ELF-1 (cell line): ENCODE results near the gene IGDCC3.
"Not testable (repeated sequence)": the region's sequence is repeated elsewhere in the genome, so short reads cannot be mapped to it uniquely, and the experiment has no call there.

Experiments
- DNase-seq: peaks from one replicate; pipeline ENCODE4 v3.0.0-alpha.2; 2016; ENCODE audit warnings: low read depth, low spot score

IGDCC3 gene

DNA sequence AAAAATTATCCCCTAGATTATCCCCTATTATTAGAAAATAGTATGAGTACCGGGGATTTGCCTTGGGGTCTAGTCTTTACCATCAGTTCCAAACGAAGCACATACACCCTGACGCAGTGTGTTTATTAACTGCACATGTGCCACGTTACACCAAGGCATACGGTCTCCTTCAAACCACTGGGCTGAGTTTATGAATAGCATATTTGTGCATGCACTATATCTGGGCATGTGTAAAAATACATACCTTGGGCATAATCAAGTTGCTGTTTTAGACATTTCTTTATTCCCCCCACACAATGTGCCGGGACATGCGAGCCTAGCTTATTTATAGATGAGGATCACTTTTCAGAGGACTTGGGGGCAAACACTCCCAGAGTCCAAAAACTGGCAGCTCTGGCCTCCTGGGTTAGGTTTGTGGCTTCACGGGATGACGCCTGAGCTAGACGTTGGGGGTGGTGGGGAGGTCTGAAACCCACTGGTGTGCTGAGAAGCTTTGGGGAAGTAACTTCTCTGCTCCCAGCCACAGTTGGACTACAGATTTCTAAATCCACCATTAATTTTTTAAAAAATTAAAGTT, 28.7 kb upstream of the IGDCC3 start:
- DNase-seq: no peak

DNA sequence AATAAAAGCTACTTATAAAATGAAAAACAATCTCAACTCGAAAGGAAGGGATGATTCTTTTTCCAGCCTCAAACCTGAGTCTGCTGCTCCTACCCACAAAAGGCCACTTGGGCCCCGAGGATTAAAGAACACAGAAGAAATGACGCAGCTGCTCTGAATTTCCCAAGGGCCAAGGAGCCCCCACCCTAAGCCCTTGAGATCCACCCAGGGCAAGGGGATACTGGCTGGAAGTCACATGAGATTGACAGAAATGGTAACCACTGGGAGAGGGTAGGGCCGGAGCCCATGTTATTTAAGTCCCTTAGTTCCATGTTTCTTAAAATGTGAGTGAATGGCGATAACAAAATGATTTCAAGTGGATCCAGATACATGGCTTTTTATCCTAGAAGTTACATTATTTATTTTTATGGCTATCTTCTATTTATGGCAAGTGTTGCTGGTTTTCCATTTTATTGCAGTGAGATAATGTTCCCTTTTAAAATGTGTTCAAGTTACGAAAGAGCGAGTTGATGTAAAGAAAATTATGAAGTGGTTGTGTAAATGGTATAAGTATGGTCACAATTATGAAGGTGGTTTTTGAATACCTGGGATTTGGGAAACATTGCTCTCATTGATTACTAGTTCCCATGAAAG, 28.1 kb upstream of the IGDCC3 start:
- no peak for DNase-seq

DNA sequence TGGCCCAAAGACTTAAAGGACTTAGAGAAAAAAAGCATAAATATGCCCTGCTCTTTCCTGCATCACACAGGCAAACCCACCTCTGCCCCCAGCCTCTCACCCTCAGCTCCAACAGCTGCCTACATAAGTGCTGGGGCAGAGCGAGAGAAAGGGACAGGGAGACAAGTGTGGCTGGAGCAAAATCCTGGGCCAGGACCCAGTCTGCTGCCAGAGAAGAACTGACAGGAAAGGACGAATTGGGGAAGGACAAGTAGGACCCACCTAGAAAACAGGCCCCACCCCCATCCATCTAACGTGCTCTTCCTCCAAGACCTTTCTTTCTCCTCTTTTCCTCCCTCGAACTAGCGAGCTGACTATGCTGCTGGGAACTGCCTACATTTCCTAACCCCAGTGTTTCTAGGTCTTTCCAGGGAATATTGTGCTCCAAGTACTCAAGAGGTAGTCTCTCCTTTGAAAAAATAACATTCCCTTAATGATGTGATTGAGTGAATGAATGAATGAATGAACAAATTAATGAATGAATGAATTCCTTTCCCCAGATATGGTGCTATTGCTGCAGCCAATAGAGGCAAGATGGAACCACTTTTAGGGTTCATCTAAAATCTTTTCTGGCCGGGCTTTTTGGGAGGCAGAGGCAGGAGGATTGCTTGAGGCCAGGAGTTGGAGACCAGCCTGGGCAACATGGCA, 26.5 kb upstream of the IGDCC3 start:
- peak; percentile 52 for DNase-seq

DNA sequence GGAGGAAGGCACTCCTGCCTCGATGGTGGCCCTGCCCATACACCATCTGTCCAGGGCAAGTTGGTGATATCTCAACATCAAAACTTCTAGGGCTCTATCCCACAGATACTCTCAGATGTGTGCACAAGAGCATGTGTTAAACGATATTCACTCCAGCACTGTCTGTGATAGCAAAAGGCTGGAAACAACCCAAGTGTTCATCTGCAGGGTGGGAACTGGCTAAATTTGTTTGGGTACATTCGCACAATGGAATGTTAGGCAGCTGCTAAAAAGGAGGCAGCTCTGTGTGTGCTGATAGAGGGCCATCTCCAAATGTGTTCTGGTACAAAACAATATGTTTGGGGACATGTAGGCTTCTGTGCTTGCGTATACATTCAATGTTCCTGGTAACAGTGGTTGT, 25.2 kb upstream of the IGDCC3 start:
- DNase-seq: no peak

DNA sequence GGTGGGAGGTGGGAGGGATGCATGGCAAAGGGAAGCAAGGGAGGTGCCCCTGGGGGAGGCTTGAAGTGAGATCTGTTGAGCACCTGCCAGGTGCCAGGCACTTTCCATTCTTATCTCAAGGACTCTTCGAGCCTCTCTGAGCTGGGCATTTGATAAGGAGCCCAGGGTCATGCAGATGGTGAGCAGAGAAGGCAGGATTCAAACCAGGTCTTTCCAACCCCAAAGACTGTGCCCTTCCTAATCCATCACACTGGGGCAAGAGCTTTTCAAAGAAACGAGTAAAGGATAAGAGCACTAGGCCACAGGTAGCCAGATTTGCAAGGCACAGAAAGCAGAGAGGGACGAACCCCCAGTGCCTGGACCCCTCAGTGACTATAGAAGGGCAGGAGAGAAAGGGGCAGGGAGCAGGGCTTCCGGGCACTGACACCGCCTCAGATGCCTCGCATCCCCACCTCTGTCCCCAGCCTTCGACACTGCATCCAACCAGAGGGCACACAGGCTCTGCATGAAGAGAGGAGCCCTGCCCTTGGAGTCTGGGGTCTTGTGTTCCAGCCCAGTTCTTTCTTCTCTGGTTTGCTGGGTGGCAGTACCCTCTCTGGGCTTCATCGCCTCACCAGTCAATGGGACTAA, 23.9 kb upstream of the IGDCC3 start:
- DNase-seq: no peak

DNA sequence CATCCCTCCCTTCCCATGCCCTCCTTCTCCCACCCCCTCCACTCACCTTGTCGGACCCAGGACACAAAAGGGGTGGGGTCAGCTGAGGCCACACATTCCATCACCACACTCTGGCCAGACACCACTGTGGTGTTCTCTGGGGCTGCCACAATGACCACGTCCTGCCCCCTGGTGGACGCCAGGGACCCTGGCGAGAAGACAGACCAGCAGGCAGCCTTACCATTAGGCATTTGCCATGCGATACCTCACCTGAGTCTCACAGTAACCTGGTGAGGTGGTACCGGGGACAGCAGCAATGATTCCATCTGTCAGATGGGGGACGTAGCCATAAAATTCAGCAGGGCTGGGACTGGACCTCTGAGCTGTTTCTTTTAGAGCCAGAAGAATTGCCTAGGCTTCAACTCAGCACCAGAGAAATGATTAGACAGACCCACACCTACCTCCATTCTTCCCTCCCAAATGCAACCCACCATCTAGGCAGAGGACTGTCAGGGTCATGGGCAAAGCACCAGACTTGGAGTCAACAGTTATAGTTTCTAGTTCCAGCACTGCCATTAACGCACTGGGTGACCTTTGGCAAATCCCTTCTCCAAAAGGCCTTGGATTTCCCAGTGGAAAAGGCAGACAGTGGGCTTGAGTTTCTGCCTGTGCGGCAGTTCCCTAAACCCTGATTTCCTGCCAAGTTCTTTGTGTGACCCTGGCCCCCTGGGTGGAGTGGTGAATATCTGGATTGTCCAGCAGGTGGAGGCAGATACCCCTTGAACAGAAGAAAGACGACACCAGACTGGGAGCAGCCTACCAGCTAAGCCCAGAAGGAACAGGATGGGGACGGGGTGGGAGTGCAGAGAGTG, 23.2 kb upstream of the IGDCC3 start:
- peak; percentile 94 for DNase-seq

DNA sequence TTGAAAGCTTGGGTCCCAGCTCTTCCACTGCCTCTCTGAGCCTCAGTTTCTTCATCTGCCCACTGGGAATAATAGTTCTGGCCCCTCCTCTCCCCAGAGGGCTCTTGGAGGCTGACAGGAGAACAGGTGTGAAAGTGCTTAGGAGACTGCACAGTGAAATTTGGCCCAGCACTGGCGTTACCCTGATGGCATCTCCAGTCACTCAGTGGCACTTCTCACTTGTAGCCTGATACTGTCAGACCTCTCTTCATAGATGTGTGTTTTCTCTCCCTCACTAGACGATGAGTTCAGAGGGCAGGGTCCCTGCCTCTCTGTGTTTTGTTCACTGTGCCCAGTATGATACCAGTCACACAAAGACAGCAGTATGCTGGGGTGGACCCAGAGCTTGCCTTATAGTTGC, 22.2 kb upstream of the IGDCC3 start:
- DNase-seq: no peak

DNA sequence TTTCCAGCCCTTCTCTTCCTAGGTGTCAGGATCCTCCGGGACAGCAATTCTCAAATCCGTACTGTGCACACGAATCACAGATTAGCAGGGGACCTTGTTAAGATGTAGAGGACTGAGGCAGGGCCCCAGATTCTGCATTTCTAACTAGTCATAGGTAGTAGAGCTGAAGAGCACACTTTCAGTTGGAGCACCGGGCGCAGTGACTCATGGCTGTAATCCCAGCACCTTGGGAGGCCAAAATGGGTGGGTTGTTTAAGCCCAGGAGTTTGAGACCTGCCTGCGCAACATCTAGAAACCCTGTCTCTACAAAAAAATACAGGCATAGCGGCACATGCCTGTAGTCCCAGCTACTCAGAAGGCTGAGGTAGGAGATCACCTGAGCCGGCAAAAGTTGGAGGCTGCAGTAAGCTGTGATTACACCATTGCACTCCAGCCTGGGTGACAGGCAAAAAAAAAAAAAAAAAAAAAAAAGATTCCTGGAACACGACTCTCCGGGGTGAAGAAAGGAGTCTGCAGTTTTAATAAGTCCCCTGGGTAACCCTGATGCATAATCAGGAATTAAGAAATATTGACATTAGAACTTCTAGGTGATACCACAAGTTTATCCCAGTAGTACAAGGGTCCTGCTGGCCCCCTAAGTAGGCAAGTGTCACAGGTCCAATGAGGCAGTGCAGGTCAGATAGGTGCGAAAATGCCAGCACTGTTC, 21.4 kb upstream of the IGDCC3 start:
- DNase-seq: no peak

DNA sequence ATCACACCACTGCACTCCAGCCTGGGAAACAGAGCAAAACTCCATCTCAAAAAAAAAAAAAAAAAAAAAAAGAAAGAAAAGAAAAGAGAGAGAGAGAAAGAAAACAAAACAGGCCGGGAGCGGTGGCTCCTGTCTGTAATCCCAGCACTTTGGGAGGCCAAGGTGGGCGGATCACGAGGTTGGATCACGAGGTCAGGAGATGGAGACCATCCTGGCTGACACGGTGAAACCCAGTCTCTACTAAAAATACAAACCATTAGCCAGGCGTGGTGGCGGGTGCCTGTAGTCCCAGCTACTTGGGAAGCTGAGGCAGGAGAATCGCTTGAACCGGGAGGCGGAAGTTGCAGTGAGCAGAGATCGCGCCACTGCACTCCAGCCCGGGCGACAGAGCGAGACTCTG, 20.7 kb upstream of the IGDCC3 start:
- DNase-seq: not testable (repeated sequence)

DNA sequence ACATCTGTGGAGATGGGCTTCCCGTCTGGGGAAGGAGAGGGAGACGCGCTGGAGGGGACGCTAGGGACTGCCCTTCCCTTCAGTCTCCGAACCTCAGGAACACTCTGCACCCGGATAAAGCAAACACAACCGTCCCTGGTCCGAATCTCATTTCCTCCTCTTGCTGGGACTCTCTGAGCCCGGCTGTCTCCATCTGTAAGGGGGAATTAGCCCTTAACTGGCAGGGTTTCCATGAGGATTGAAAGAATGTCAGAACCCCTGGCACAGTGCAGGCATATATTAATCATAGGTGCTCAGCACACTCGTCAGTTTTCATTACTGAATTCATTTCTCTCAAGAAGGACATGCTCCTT, 19.1 kb upstream of the IGDCC3 start:
- DNase-seq: no peak

DNA sequence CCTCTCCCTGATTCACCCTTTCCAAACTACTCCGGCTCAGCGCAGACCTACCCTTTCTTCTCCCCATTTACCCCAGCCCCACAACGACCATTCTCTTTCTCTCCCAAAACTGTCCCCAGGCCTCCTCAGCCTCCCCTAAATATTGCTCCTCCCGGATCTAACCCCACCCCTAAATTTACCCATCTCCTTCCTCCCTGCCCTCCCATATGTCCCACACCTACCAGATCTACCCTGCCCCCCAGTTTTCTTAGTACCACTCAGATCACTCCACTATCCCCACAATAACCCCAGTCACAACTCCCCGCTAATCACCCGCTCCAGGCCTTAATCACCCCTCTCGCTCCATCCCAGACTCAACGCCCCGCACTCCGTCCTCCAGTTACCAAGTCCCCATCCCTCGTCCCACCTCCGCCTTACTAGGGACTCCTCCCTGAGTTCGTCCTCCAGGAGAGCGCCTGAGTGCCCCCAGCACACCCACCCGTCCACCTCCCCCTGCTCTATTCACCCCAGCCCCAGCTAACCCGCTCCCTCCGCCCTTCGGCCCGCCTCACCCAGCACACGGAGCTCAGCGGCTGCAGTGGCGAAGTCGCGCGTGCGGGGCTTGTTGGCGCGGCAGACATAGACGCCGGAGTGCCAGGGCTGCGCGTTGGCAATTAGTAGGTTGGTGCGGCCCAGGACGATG, 18.6 kb upstream of the IGDCC3 start:
- no peak for DNase-seq

DNA sequence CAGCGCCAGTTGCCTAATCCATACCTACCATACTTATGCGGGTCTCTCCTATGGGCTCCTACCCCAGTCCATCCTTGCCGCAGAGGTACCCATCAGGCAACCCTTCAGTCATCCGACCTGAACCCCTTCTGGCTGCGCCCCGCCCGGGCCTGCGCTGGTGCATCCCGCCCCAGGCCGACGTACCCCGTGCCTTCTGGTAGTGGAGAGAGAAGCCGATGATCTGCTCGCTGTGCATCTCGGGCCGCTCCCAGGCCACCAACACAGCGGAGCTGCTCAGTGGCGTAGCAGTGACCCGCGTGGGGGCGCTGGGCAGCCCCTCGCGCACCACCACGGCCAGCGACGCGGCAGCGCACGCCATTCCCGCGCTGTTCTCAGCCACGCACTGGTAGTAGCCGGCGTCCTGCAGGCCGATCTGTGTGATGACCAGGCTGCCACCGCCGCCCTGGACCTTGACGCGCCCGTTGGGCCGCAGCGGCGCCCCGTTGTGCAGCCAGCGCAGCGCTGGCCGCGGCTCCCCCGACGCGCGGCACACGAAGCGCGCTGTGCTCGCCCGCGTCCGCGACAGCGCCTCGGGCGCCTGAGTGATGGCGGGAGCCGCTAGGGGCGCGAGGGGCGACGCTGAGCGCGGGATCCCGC, 17.9 kb upstream of the IGDCC3 start:
- no peak for DNase-seq

DNA sequence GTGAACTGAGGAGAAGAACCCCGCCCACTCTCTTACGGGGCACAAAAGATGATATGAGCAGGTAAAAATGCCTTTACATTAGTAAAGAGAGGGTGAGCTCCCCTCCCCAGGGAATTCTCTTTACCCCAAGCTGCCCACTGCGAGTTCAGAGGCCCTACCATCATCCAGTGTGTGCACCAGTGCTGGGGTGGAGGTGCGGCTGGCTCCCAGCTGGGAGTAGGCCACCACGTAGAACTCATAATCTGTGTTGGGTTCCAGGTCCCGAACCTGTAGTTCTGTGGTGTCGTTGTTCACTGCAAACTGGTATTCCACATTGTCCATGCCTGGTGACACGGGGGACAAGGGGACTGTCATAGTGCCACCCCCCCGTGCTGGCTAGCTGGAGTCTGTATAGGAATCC, 17.1 kb upstream of the IGDCC3 start:
- DNase-seq: no peak

DNA sequence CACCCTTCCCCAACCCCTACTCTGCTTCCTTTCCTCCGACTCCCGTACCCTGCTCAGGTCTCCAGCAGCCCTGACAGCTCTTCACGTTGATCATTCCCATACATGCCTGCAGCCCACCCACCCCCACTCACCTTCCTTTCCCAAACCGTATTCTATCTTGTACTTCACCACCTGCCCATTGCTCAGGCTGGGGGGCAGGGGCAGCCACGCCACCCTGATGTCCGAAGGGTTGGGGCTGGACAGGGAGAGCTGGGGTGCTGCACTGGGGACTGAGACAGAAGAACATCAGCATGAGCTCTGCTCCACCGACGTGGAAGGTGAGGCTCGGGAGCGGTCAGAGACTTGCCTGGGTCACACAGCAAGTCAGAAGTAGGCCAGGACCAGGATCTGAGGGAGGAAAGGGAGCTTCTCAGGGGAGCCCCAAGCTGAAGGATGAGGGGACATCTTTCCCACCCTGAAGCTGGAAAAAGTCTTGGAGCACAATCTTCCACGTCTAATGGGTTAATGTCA, 16.5 kb upstream of the IGDCC3 start:
- no peak for DNase-seq

DNA sequence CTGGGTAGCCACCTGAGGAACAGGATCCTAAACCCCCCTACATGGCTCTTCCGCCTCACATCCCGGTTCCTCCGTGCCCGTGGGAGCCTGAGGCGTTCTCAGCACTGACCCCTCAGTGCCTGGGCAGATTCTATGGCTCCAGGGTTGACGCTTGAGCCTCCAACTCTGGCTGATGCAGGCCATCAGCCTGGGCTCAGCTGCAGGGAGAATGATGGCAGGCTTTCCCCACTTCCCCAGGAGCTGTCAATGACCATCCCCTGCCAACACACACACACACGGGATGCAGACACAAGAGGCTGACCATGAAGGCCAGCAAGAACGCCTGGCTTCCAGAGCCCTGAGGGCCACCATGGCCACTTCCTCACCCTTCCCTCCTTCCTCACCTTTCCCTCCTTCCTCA, 15.8 kb upstream of the IGDCC3 start:
- no peak for DNase-seq

DNA sequence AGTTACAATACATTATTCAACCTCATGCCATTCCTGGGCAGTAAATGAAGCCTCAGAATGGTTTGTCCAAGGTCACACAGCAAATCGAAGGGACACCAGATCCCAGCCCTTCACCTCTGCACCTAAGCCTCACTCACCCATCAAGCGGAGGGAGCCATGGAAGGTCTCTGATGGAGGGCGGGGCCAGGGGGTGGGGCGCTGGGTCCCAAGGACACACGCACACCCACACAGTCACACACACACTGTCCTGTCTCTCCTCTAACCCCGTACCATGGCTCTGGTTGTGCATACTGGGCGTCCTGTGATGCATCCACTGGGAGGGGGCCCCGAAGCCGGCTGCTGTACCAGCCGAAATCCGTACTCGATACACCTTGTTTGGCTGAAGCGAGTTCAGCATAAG, 15.3 kb upstream of the IGDCC3 start:
- DNase-seq: no peak

DNA sequence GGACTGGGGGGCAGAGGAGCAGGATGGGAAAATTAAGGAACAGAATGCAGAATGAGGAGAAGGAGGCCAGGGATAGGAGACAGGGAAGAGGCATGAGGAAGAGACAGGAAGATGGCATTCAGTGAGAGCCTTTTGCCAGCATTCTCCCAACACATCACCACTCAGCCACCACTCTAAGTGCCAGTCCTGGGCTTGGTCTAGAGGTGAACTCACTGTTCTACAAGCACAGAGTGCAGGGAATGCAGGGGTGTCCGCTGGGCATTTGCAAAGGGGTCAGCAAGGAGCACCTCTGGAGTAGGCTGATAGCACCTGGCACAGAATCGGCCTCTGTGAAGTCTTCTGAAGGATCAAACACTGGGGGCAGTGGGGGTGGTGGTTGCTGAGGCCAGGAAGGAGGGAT, 14.6 kb upstream of the IGDCC3 start:
- DNase-seq: no peak

DNA sequence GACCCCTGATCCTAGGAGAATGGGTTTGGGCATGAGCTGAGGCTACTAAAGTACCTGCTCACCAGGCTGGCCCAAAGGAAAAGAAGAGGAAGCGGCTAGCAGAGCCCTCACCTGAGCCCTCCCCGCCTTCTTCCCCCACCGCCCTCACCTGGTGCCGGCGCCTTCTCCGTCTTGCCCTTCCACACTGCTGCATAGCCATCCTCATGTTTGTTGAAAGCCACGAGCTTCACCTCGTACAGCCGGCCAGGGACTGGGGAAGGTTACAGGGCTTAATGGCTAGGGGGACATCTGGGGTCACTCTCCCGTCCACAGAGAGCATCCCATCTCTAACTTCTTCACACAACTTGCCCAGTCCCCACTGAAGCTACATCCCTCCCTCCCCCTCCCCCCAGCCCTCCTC, 13.9 kb upstream of the IGDCC3 start:
- no peak for DNase-seq

DNA sequence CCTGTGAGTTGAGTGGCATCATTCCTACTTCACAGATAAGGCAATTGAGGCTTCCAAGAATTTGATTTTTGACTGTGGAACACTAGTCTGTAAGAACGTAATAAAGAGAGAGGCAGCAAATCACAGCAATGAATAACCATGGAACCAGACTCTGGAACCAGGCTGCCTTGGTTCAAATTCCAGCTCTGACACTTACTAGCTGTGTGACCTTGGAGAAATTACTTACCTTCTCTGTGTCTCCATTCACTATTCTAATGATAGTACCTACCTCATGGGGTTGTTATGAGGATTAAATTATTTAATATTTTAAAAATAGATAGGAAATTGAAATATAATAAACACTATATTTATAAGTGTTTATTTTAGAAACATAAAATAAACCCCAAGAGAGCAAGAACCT, 12.6 kb upstream of the IGDCC3 start:
- no peak for DNase-seq

DNA sequence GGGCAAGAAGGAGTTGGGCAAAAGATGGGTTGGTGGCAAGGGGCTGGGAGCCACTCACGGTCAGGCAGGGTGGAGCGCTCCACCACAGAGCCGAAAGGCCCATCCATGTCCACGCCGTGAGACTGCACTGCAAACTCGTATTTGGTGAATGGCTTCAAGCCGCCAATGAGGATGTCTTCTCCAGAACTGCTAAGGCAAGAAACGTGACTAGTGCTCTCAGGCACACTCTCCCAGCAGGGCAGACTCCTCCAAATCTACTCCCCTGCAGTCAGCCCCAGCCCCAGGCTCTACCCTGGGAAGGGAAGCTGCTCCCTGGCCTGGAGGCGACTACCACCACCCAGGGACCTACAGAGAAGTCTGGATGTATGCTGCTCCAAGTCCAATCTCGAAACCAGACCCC, 11.4 kb upstream of the IGDCC3 start:
- peak; percentile 46 for DNase-seq
